SH-SY5Y (cell line): Measurements from ENCODE around the gene CROCC2.

ENCODE experiments used
- GATA2 ChIP-seq: IDR thresholded peaks from 2 replicates; pipeline ENCODE4 v1.6.1; 2011; ENCODE audit warnings: mild to moderate bottlenecking, low read depth, low read length
- GATA3 ChIP-seq: IDR thresholded peaks from 2 replicates; pipeline ENCODE4 v1.6.1; 2011; ENCODE audit warnings: low read depth, mild to moderate bottlenecking, low read length, moderate library complexity

- no peak for TF ChIP-seq GATA3
- no peak for TF ChIP-seq GATA2
Measured at GRCh38 chr2:240983996-240984498, 77.9 kb downstream of the CROCC2 start.
